HL-60/S4 treated with phorbol 12-myristate 13-acetate at 8.2 ng/mL for 4 days and 3 days (cell line): ENCODE data around the gene ADAD1.

Experiments used
- in situ Hi-C: fragments of 300-500 bp; cut with MboI; formaldehyde crosslinking; loops from 2 replicates; pipeline ENCODE4 v1.15.0; 2022; ENCODE audit warnings: low sequenced_read_pairs

ADAD1 gene

GRCh38 chr4:122453384-122453995 is 74.7 kb downstream of the ADAD1 start:
- in situ Hi-C loops: no loop called here

GRCh38 chr4:122456231-122457116 is 77.7 kb downstream of the ADAD1 start, which contains the start of gene IL2:
TSS of gene IL2 (minus strand) at chr4:122456725. CDS start at chr4:122456440, 285 bp downstream.
- in situ Hi-C loops: no loop called here

- in situ Hi-C loops: no loop called here
These were observed 79.8 kb downstream of the ADAD1 start for GRCh38 chr4:122458625-122459024.

GRCh38 chr4:122469457-122469856 is 90.6 kb downstream of the ADAD1 start:
- in situ Hi-C loops: no loop called here

GRCh38 chr4:122475233-122475632 is 96.4 kb downstream of the ADAD1 start:
- in situ Hi-C loops: no loop called here

GRCh38 chr4:122476126-122476525 is 97.3 kb downstream of the ADAD1 start:
- in situ Hi-C loops: no loop called here

GRCh38 chr4:122476745-122477144 is 97.9 kb downstream of the ADAD1 start:
- in situ Hi-C loops: no loop called here
